ENCODE data around the gene PRKAR1B.
"Not testable (repeated sequence)": the region's sequence is repeated elsewhere in the genome, so short reads cannot be mapped to it uniquely, and the experiment has no call there.

PRKAR1B gene

DNA sequence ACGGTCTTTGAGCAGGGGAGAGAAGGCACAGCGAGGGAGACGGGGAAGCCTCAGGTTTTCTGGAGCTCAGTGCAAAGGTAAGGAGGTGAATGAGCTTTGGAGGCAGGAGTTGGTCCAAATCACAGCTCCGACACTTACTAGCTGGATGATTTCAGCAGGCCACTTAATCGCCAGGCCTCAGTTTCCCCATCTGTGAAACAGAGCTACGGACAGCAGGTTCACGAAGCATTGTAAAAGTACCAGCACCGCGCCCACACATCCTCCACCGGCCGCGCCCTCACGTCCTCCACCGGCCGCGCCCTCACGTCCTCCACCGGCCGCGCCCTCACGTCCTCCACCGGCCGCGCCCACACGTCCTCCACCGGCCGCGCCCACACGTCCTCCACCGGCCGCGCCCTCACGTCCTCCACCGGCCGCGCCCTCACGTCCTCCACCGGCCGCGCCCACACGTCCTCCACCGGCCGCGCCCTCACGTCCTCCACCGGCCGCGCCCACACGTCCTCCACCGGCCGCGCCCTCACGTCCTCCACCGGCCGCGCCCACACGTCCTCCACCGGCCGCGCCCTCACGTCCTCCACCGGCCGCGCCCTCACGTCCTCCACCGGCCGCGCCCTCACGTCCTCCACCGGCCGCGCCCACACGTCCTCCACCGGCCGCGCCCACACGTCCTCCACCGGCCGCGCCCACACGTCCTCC, 91.2 kb downstream of the PRKAR1B start:
- ATAC-seq (replicated peaks); H3K9me3 Mint-ChIP-seq; H3K36me3 Mint-ChIP-seq (ENCODE audit: insufficient read depth); DNase-seq; H3K27me3 Mint-ChIP-seq; H3K4me3 Mint-ChIP-seq; H3K4me1 Mint-ChIP-seq (ENCODE audit: low read depth in 2 of 2): not testable (repeated sequence)
- peak overlapping the region; percentile 83 to 87 for H3K27ac Mint-ChIP-seq

DNA sequence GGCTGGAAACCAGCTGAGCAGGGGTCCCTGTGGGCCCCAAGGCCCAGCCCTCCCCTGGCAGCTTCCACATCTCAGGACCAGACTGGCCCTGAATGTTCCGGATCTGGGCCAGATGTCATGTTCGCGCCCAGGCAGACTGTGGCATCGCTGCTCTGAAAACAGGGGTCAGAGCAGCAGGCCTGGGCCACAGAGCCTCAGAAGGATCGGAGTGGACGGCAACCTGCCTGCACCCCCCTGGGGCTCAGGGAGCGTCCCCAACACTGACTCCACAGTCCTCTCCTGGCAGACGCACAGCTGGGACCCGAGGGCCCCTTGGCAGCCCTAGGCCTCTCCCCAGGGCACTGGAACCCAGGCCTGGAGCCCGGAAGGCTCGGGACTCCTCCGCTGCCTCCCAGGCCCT, 91.9 kb downstream of the PRKAR1B start:
- no peak overlapping the region for H3K27ac Mint-ChIP-seq
- ATAC-seq (replicated peaks) (no peak), DNase-seq (no peak)
- H3K4me1 Mint-ChIP-seq (ENCODE audit: low read depth in 2 of 2) = peaks cover 3 to 6% of the 10 kb centered on the region in 2 donors
- H3K36me3 Mint-ChIP-seq (ENCODE audit: insufficient read depth) = peaks cover 4% of the 10 kb centered on the region
- H3K27me3 Mint-ChIP-seq = no peaks in the 10 kb centered on the region
- H3K9me3 Mint-ChIP-seq = no peaks in the 10 kb centered on the region
- no peak overlapping the region for H3K4me3 Mint-ChIP-seq

DNA sequence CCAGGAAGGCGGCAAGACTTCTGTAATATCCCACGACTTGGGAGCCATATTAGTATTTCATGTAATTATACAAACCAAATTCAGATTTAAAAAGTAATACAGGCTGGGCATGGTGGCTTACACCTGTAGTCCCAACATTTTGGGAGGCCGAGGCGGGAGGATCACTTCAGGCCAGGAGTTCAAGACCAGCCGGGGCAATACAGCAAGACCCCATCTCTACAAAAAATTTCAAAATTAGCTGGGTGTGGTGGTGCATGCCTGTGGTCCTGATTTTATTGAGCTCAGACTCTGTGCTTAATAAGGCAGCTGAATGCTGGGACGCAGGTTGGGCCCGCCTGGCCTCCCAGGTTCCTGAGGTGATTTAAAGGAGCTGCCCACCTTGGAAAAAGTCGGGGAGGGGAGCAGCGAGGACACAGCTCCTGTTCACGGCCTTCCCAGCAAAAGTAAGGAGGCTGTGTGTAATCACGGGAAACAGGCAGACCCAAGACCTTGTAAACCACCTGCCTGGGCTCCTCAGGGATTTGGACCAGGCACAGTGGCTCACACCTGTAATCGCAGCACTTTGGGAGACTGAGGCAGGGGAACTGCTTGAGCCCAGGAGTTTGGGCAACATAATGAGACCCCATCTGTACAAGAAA, 93.6 kb downstream of the PRKAR1B start:
- H3K4me1 Mint-ChIP-seq (ENCODE audit: low read depth in 2 of 2) = peaks cover 0 to 4% of the 10 kb centered on the region in 2 donors
- ATAC-seq (replicated peaks) (no peak), DNase-seq (no peak)
- H3K9me3 Mint-ChIP-seq = no peaks in the 10 kb centered on the region
- H3K36me3 Mint-ChIP-seq (ENCODE audit: insufficient read depth) = peaks cover 4% of the 10 kb centered on the region
- no peak overlapping the region for H3K27ac Mint-ChIP-seq
- H3K27me3 Mint-ChIP-seq = no peaks in the 10 kb centered on the region
- no peak overlapping the region for H3K4me3 Mint-ChIP-seq

DNA sequence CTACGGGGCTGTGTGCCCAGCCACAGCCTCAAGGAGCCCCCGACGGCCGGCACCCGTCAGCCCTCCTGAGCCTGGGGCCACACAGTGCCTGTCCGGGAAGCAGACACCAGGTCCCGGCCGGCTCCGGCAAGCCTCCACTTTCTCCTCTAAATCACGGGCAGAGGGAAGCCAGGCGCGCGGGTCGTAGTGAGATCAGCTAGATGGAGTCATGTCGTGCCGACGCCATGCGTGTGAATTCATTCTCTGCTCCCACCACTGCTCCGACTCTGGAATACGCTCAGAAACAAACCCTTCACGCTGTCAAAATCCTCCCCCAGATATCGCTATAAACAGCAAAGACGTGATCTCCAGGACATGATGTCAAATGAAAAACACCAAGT, 94.3 kb downstream of the PRKAR1B start:
- no peak overlapping the region for H3K27ac Mint-ChIP-seq
- ATAC-seq (replicated peaks) = no peak

DNA sequence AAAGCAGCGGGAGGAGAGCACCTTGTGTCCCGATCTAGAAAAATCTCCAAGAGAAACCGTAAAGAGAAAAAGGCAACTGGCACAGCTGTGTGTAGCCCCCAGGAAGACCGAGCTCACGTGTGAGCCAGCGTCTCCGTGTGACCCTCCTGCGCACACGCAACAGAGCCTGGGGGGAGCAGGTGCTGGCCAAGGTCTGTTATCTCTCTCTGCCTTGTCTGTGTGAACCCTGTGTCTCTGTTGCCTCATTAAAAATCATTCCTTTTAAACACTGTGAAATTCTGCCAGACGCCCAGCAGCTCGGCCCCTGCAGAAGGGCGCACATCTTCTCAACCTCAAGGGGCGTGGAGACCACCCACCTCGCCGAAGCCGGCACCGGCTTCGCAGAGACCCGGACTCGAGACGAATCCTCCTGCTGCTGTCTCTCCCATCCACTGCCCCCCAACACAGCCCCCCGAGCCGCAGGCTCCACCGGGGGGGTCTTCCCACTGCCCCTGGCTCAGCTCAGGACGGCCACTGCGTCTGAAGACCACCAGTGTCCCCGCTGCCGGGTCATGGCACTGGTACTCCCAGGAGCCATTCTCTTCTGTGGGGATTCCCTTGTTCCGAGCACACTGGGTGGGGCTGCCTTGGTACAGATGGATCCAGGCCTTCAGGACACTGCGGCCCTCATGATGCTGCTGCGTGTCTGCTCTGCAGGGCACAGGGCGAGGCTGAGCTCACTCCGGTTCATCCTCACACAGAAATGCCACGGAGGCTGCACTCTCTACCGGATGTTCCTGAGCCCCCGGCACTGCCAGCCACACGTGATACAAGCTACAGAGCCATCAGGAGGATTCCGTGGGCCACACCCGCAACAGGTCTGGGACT, 94.9 kb downstream of the PRKAR1B start:
- DNase-seq (no peak), ATAC-seq (replicated peaks) (no peak)
- Mint-ChIP-seq H3K27ac (no peak overlapping the region), H3K36me3 (ENCODE audit: insufficient read depth) (peaks cover 4% of the 10 kb centered on the region), H3K9me3 (no peaks in the 10 kb centered on the region), H3K4me1 (ENCODE audit: low read depth in 2 of 2) (peaks cover 0 to 4% of the 10 kb centered on the region in 2 donors), H3K27me3 (no peaks in the 10 kb centered on the region), H3K4me3 (no peak overlapping the region)

More for the DNA sequence above, 94.3 kb downstream of the PRKAR1B start:
- Mint-ChIP-seq H3K4me1 (ENCODE audit: low read depth in 2 of 2) (peaks cover 0 to 4% of the 10 kb centered on the region in 2 donors), H3K36me3 (ENCODE audit: insufficient read depth) (peaks cover 4% of the 10 kb centered on the region), H3K9me3 (no peaks in the 10 kb centered on the region), H3K27me3 (no peaks in the 10 kb centered on the region), H3K4me3 (no peak overlapping the region)
- no peak for DNase-seq

DNA sequence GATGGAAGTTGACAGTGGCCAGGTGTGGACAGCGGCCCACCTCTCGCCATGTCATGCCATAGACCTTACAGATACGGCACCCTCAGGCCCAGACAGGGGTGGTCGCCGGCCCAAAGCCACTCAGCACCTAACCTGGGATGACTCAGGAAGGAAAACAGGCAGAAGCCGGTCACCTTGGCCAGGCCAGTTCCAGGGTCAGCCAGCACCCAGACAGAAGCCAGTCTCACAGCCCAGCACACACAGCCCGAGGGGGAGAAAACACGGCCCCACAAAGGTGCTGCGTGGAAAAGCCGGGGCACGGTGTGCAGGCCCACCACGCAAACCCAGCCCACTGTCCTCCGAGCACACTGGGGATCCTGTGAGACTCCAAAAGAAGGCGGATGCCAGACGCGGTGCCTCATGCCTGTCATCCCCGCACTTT, 95.8 kb downstream of the PRKAR1B start:
- DNase-seq (no peak), ATAC-seq (replicated peaks) (no peak)
- Mint-ChIP-seq H3K4me3 (no peak overlapping the region), H3K4me1 (ENCODE audit: low read depth in 2 of 2) (peaks cover 0 to under 1% of the 10 kb centered on the region in 2 donors), H3K9me3 (no peaks in the 10 kb centered on the region), H3K36me3 (ENCODE audit: insufficient read depth) (peaks cover 4% of the 10 kb centered on the region), H3K27ac (no peak overlapping the region), H3K27me3 (no peaks in the 10 kb centered on the region)

DNA sequence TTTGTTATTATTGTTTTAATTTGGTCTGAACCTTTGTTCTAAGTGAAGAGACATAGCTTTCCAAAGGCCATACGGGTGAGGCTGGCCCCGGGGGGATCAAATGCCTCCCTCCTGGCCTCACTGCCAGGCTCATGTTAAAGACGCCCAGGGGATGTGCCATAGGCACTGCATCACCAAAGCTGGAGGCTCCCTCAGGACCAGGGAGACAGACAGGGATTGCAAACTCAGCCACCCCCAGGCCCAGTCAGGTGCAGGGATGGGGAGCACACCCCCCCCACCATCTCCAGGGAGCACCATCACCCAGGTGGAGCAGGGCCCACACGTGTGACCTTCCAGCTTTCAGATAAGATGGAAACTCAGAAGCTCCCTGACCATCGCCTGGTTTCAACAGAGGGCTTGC, 96.5 kb downstream of the PRKAR1B start:
- Mint-ChIP-seq H3K4me1 (ENCODE audit: low read depth in 2 of 2) (no peaks in the 10 kb centered on the region), H3K9me3 (peaks cover 0 to 2% of the 10 kb centered on the region in 2 donors), H3K27me3 (no peaks in the 10 kb centered on the region), H3K27ac (no peak overlapping the region), H3K4me3 (no peak overlapping the region), H3K36me3 (ENCODE audit: insufficient read depth) (peaks cover 4% of the 10 kb centered on the region)
- ATAC-seq (replicated peaks) (no peak), DNase-seq (no peak)

DNA sequence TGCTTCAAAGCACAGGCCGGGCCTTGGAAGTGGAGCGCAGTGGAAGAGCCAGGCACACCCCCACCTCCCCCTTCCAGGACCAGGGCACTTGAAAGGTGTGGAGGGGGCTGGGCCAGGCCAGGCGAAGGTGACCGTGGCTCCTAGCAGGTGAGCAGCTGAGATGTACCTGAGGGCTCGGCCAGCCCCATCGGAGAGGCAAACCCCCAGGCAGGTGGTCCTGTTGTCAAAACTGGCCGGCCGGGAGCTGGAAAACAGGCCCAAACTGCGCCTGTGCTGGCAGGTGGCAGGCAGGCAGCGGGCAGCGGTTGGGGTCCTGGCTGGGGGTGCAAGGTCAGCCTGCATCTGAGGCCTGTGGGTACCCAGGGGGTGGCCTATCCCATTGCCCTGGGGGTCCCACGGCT, 97.0 kb downstream of the PRKAR1B start:
- Mint-ChIP-seq H3K27me3 (no peaks in the 10 kb centered on the region), H3K4me1 (ENCODE audit: low read depth in 2 of 2) (no peaks in the 10 kb centered on the region), H3K36me3 (ENCODE audit: insufficient read depth) (peaks cover 4% of the 10 kb centered on the region), H3K4me3 (no peak overlapping the region), H3K27ac (no peak overlapping the region), H3K9me3 (peaks cover under 1 to 3% of the 10 kb centered on the region in 2 donors)
- DNase-seq (no peak), ATAC-seq (replicated peaks) (no peak)

DNA sequence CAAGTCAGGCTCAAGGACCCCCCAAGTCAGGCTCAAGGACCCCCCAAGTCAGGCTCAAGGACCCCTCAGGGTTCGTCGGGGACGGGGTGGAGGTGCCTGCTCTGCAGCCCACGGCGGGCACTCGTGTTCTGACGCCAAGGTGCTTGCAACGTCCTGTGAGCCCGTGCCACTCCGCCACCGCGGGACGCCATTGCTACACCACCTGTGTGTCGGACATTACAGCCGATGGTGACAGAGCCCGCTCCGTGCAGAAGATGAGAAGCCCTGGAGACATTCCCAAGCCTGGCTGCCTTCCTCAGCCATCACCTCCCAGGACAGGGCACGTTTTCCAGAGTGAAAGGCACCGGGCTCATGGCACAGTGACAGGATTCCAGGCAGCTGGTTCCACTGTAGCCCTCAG, 98.3 kb downstream of the PRKAR1B start:
- Mint-ChIP-seq H3K36me3 (ENCODE audit: insufficient read depth) (peaks cover 4% of the 10 kb centered on the region), H3K27ac (no peak overlapping the region), H3K4me1 (ENCODE audit: low read depth in 2 of 2) (no peaks in the 10 kb centered on the region), H3K4me3 (no peak overlapping the region), H3K27me3 (no peaks in the 10 kb centered on the region), H3K9me3 (peaks cover 5 to 10% of the 10 kb centered on the region in 2 donors)
- DNase-seq (no peak), ATAC-seq (replicated peaks) (no peak)

DNA sequence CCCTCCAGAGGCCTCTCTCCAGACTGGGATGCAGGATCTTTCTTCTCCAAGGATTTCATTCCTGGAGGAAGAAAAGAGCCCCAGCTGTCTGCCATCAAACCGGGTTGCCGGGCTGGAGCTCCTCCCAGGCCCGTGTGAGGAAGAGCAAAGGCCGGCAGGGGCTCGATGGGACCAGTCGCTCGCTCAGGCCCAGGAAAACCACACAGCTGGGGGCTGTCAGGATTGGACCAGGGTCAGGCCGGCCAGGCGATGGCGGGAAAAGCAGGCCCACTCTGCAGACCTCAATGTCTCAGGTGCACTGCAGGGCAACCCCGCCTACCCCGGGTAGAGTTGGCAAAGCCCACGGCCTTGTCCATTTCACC, 98.7 kb downstream of the PRKAR1B start:
- no peak for ATAC-seq (replicated peaks)

DNA sequence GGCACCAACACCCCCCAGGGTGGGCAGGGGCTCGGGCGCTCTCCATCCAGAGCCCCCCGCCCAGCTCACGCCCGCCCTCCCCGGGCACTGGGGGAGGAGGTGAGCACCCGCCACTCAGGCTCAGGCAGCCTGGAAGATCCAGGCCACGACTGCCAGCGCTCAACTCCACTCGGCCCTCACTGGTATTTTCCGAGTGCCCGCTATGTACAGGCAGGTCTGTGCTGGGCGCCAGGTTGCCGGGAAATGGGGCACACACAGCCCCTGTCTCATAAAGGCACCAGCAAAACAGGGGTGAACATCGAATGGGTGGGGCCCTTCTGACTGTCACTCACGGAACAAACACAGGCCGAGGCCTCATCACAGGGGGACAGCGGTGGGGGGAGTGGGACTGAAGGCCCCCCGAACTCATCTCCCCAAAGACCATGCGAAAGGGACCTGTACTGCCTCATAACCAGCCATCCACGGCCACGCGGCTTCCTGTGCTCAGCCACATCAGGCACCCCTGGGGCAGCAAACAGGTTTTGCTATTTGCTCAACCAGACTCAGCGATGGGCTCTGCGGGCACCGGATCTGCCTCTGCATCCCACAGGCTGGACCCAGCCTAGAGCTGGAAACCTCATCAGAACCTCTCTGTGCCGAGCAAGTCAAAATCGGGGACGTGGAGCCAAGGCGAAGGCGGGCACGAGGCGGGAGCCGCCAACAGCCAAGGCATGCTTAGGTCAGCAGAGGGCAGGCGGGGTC, 99.2 kb downstream of the PRKAR1B start:
- Mint-ChIP-seq H3K4me3 (no peak overlapping the region), H3K27ac (no peak overlapping the region), H3K9me3 (peaks cover 5 to 10% of the 10 kb centered on the region in 2 donors), H3K27me3 (no peaks in the 10 kb centered on the region), H3K4me1 (ENCODE audit: low read depth in 2 of 2) (no peaks in the 10 kb centered on the region), H3K36me3 (ENCODE audit: insufficient read depth) (no peaks in the 10 kb centered on the region)
- ATAC-seq (replicated peaks) = no peak
- no peak for DNase-seq

More for the DNA sequence above, 98.7 kb downstream of the PRKAR1B start:
- Mint-ChIP-seq H3K27ac (no peak overlapping the region), H3K4me3 (no peak overlapping the region), H3K27me3 (no peaks in the 10 kb centered on the region), H3K9me3 (peaks cover 5 to 10% of the 10 kb centered on the region in 2 donors), H3K36me3 (ENCODE audit: insufficient read depth) (peaks cover under 1% of the 10 kb centered on the region), H3K4me1 (ENCODE audit: low read depth in 2 of 2) (no peaks in the 10 kb centered on the region)
- DNase-seq = no peak

DNA sequence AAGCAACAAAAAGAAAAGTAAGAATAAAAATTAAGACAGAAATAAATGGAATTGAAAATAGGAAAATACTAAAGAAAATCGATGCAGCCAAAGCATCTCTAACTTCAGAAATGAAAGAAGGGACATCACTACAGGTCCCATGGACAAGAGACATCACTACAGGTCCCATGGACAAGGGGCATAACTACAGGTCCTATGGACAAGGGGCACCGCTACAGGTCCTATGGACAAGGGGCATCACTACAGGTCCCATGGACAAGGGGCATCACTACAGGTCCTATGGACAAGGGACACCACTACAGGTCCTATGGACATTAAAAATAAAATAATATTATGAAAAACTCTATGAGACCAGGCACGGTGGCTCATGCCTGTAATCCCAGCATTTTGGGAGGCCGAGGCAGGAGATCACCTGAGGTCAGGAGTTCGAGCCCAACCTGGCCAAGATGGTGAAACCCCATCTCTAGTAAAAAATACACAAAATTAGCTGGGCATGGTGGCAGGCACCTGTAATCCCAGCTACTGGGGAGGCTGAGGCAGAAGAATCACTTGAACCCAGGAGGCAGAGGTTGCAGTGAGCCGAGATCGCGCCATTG, 101.6 kb downstream of the PRKAR1B start:
- Mint-ChIP-seq H3K27me3 (no peaks in the 10 kb centered on the region), H3K36me3 (ENCODE audit: insufficient read depth) (peaks cover 3% of the 10 kb centered on the region), H3K27ac (no peak overlapping the region), H3K4me3 (no peak overlapping the region), H3K4me1 (ENCODE audit: low read depth in 2 of 2) (peaks cover 0 to under 1% of the 10 kb centered on the region in 2 donors), H3K9me3 (peaks cover 5 to 14% of the 10 kb centered on the region in 2 donors)
- no peak for DNase-seq
- ATAC-seq (replicated peaks) = no peak

DNA sequence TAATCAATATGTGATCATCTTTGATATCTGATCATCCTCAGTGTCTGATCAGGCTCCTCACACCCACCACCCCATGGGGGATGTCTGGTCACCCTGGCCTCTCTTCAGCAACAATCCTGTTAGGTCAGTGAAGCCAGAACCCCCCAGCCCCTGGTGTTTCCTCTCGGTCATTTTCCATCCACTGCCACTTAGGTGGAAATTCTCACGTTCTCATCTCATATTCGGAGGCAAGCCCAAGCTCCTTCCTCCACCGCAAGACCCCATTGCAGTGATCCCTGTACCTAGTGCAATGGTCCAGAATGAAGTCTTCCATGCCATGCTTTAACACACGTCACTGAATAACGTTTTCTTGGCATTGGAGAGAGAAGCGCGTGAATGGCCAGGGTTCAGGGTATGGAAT, 103.6 kb downstream of the PRKAR1B start:
- ATAC-seq (replicated peaks) = no peak
- Mint-ChIP-seq H3K4me1 (ENCODE audit: low read depth in 2 of 2) (peaks cover 13 to 20% of the 10 kb centered on the region in 2 donors), H3K36me3 (ENCODE audit: insufficient read depth) (peaks cover 14% of the 10 kb centered on the region), H3K9me3 (peaks cover 12 to 27% of the 10 kb centered on the region in 2 donors), H3K4me3 (no peak overlapping the region), H3K27ac (no peak overlapping the region), H3K27me3 (no peaks in the 10 kb centered on the region)
- DNase-seq = no peak

Measured in effector memory CD8-positive, alpha-beta T cell (primary cell).